Liver (tissue), 3 donors: ENCODE results near the gene NMRAL1.

ENCODE experiments used
- CTCF ChIP-seq: fragments of 150-350 bp; IDR thresholded peaks from 2 replicates; pipeline ENCODE4 v1.5.1; 2017; ENCODE audit warnings: improper control_type of control experiment, low read depth, low read length; ENCODE audit not compliant: missing input control
- EGR1 ChIP-seq, 2 donors: IDR thresholded peaks; 2 replicates each; pipeline ENCODE4 v1.6.1; 2016 to 2018; ENCODE audit warnings: antibody characterized with exemption in 2 of 2, low read depth in 2 of 2
- FOXA2 ChIP-seq: IDR thresholded peaks from 2 replicates; pipeline ENCODE4 v1.6.1; 2016; ENCODE audit warnings: antibody characterized with exemption
- GABPA ChIP-seq, 2 donors: IDR thresholded peaks in 1 of 2; conservative IDR thresholded peaks in 1 of 2; 2 replicates each; pipeline ENCODE4 v1.6.1; 2016; ENCODE audit warnings: antibody characterized with exemption in 2 of 2, mild to moderate bottlenecking in 1 of 2, moderate library complexity in 1 of 2
- MAX ChIP-seq: IDR thresholded peaks from 2 replicates; pipeline ENCODE4 v1.6.1; 2016; ENCODE audit warnings: antibody characterized with exemption
- RAD21 ChIP-seq, 2 donors: IDR thresholded peaks; 2 replicates each; pipeline ENCODE4 v1.6.1; 2016; ENCODE audit warnings: antibody characterized with exemption in 2 of 2, mild to moderate bottlenecking in 2 of 2
- SP1 ChIP-seq: IDR thresholded peaks from 2 replicates; pipeline ENCODE4 v1.6.1; 2018; ENCODE audit warnings: antibody characterized with exemption, mild to moderate bottlenecking
- donor health status: healthy.
- donor health status: healthy.

- TF ChIP-seq CTCF (no peak), MAX (no peak), RAD21 (IDR thresholded peaks at IDR 0.05) (no peak), FOXA2 (no peak), GABPA (IDR thresholded peaks at IDR 0.05 in 1 of 2, conservative IDR thresholded peaks at IDR 0.05 in 1 of 2) (no peak), EGR1 (IDR thresholded peaks at IDR 0.05; ENCODE audit: low read depth in 2 of 2) (no peak), SP1 (no peak)
Observed at GRCh38 chr16:4522051-4522581, 47.7 kb upstream of the NMRAL1 start.
